PC-3 (cell line): ENCODE measurements around the gene ZMYND15.

Experiments used
- EZH2 ChIP-seq: fragments of 300-600 bp; sonication (generic); IDR thresholded peaks from one replicate; pipeline ENCODE4 v1.6.1; 2017; ENCODE audit warnings: antibody characterized with exemption, mild to moderate bottlenecking, low read length; ENCODE audit not compliant: unreplicated experiment
- TF ChIP-seq, protein P1 (sequence below): fragments of 300-600 bp; sonication (generic); conservative IDR thresholded peaks from 2 replicates; pipeline ENCODE4 v1.5.1; 2017; ENCODE audit warnings: antibody characterized with exemption, low read depth, mild to moderate bottlenecking, low read length

DNA sequence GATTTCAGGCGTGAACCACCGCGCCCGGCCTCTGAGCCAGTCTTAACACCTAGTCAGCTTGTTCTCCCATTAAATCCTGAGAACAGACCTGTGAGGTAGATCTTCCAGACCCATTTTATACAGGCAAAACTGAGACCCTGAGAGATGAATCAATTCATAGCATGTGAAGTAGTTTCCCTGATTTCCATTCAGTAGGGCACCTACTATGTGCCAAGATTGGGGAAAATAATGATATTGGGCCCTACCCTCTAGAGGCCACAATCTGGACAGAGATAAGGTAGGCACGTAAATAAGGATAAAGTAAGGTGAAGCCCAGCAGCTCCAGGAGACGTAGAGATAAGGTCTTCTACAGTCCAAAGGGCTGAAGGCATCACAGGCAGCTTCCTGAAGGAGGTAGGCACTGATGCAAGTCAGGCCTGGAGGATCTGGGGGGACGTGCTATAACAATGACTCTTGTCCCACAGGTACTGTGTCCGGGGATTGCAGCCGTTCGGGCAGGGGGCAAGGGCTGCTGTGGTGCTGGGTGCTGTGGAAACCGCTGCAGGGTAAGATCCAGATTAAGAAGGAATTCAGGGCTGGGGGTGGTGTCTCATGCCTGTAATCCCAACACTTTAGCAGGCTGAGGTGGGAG, 40.8 kb downstream of the ZMYND15 start:
- TF ChIP-seq, protein P1, sequence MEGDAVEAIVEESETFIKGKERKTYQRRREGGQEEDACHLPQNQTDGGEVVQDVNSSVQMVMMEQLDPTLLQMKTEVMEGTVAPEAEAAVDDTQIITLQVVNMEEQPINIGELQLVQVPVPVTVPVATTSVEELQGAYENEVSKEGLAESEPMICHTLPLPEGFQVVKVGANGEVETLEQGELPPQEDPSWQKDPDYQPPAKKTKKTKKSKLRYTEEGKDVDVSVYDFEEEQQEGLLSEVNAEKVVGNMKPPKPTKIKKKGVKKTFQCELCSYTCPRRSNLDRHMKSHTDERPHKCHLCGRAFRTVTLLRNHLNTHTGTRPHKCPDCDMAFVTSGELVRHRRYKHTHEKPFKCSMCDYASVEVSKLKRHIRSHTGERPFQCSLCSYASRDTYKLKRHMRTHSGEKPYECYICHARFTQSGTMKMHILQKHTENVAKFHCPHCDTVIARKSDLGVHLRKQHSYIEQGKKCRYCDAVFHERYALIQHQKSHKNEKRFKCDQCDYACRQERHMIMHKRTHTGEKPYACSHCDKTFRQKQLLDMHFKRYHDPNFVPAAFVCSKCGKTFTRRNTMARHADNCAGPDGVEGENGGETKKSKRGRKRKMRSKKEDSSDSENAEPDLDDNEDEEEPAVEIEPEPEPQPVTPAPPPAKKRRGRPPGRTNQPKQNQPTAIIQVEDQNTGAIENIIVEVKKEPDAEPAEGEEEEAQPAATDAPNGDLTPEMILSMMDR = no peak
- no peak for TF ChIP-seq EZH2
